Type B pancreatic cell (in vitro differentiated cells): ENCODE results near the gene GPN1. TPM values are rescaled to one million over a fixed set of nuclear protein-coding genes. Genes with fewer than 3 reads are reported as not detected.

Experiments used
- DNase-seq: peaks from one replicate; pipeline ENCODE4 v3.0.0; 2021; ENCODE audit warnings: mixed read lengths; ENCODE audit not compliant: unreplicated experiment; ENCODE audit errors: extremely low spot score
- H3K27ac Mint-ChIP-seq: 2 replicates; pipeline ENCODE4 v1.8.0; 2021; ENCODE audit warnings: mild to moderate bottlenecking, mixed read lengths
- H3K27me3 Mint-ChIP-seq: 2 replicates; pipeline ENCODE4 v1.8.0; 2021; ENCODE audit warnings: mixed read lengths
- H3K36me3 Mint-ChIP-seq: 2 replicates; pipeline ENCODE4 v1.8.0; 2021; ENCODE audit warnings: mixed read lengths
- H3K4me1 Mint-ChIP-seq: one replicate; pipeline ENCODE4 v1.8.0; 2021; ENCODE audit warnings: mixed read lengths; ENCODE audit not compliant: unreplicated experiment
- H3K4me3 Mint-ChIP-seq: 2 replicates; pipeline ENCODE4 v1.8.0; 2021; ENCODE audit warnings: mild to moderate bottlenecking, mixed read lengths
- H3K9me3 Mint-ChIP-seq: 2 replicates; pipeline ENCODE4 v1.8.0; 2021; ENCODE audit warnings: mixed read lengths
- CTCF ChIP-seq: fragments of 200-600 bp; sonication (generic); conservative IDR thresholded peaks from 2 replicates; pipeline ENCODE4 v1.5.0; 2021; ENCODE audit warnings: antibody characterized with exemption, mild to moderate bottlenecking
- long read RNA-seq: library from polyadenylated mRNA; unstranded; transcript quantifications from one replicate; pipeline ENCODE4 v2.0.0, GENCODE V29; 2020
- total RNA-seq: library from RNA; stranded (reverse); gene quantifications from 2 replicates; pipeline ENCODE4 v1.2.1, GENCODE V29; 2021; ENCODE audit warnings: low replicate concordance

The GPN1 gene
- total RNA-seq = 32.5 and 39.0 TPM in 2 replicates
- long read RNA-seq, transcript GPN1-212 (14 exons, 1,832 nt) = major isoform, 196 of 214 reads
- long read RNA-seq, partial matches to known transcripts = 1 of 214 reads
- long read RNA-seq, other reads (novel, unspliced or antisense) = 17 of 214 reads

GRCh38 chr2:27628767-27629709 lies at the start of gene GPN1, which contains the start of gene CCDC121:
Gene GPN1 (plus strand): TSS chr2:27629050. CDS start chr2:27629059, 9 bp downstream.
Gene CCDC121 (minus strand): TSS chr2:27629012. CDS start chr2:27627799, 1,213 bp downstream.
- H3K27ac Mint-ChIP-seq = no peak within 1 kb of the TSS
- TF ChIP-seq CTCF = no peak
- no peaks in the 10 kb centered on the region for H3K9me3 Mint-ChIP-seq
- no peak within 1 kb of the TSS for H3K4me3 Mint-ChIP-seq
- peak; percentile 83 for DNase-seq
- peaks cover 19% of the 10 kb centered on the region for H3K36me3 Mint-ChIP-seq
- peaks cover 12% of the 10 kb centered on the region for H3K4me1 Mint-ChIP-seq
- H3K27me3 Mint-ChIP-seq = no peaks in the 10 kb centered on the region

GRCh38 chr2:27581417-27582128 lies 47.3 kb upstream of the GPN1 start:
- Mint-ChIP-seq H3K36me3 (peaks cover 33% of the 10 kb centered on the region), H3K27ac (no peak overlapping the region), H3K9me3 (peaks cover 6% of the 10 kb centered on the region), H3K27me3 (peaks cover 7% of the 10 kb centered on the region), H3K4me3 (peak overlapping the region; percentile 99), H3K4me1 (peaks cover 16% of the 10 kb centered on the region)
- TF ChIP-seq CTCF = no peak
- no peak for DNase-seq

- Mint-ChIP-seq H3K36me3 (peaks cover 36% of the 10 kb centered on the region), H3K27ac (peak overlapping the region; percentile 97), H3K9me3 (peaks cover 9% of the 10 kb centered on the region), H3K4me3 (peak overlapping the region; percentile 99), H3K27me3 (peaks cover 7% of the 10 kb centered on the region), H3K4me1 (peaks cover 16% of the 10 kb centered on the region)
- DNase-seq = no peak
- no peak for TF ChIP-seq CTCF
Measured at GRCh38 chr2:27582129-27582694, 46.6 kb upstream of the GPN1 start.

- H3K27ac Mint-ChIP-seq = peak within 1 kb of the TSS; percentile 97
- DNase-seq = peak; percentile 92
- H3K36me3 Mint-ChIP-seq = peaks cover 37% of the 10 kb centered on the region
- H3K27me3 Mint-ChIP-seq = peaks cover 3% of the 10 kb centered on the region
- TF ChIP-seq CTCF = no peak
- peak within 1 kb of the TSS; percentile 99 for H3K4me3 Mint-ChIP-seq
- peaks cover 16% of the 10 kb centered on the region for H3K4me1 Mint-ChIP-seq
- peaks cover 5% of the 10 kb centered on the region for H3K9me3 Mint-ChIP-seq
Measured at GRCh38 chr2:27582695-27583389, 46.0 kb upstream of the GPN1 start, which contains the start of gene ZNF512. Gene ZNF512 (plus strand): TSS chr2:27583042. CDS start chr2:27583113, 71 bp downstream.
